Measurements from ENCODE around the gene GPRC5A. TPM values are rescaled to one million over a fixed set of nuclear protein-coding genes. Genes with fewer than 3 reads are reported as not detected.

Gene GPRC5A
- total RNA-seq, 1 donor from 2014 or later = 13.1 TPM

GRCh38 chr12:12908252-12908651 is 16.9 kb downstream of the GPRC5A start:
- Mint-ChIP-seq H3K9me3 (ENCODE audit: low read depth) (no peaks in the 10 kb centered on the region), H3K36me3 (ENCODE audit: low read depth) (peaks cover 11% of the 10 kb centered on the region), H3K27ac (ENCODE audit: unreplicated experiment) (no peak overlapping the region), H3K4me3 (ENCODE audit: unreplicated experiment) (no peak overlapping the region), H3K4me1 (ENCODE audit: low read depth) (peaks cover 25% of the 10 kb centered on the region), H3K27me3 (ENCODE audit: low read depth) (no peaks in the 10 kb centered on the region)
- DNase-seq (ENCODE audit: low spot score) = no peak
- TF ChIP-seq CTCF (IDR thresholded peaks at IDR 0.05) = no peak

- no peaks in the 10 kb centered on the region for H3K27me3 Mint-ChIP-seq (ENCODE audit: low read depth)
- H3K9me3 Mint-ChIP-seq (ENCODE audit: low read depth) = no peaks in the 10 kb centered on the region
- H3K4me3 Mint-ChIP-seq (ENCODE audit: unreplicated experiment) = no peak overlapping the region
- TF ChIP-seq CTCF (IDR thresholded peaks at IDR 0.05) = no peak
- no peak overlapping the region for H3K27ac Mint-ChIP-seq (ENCODE audit: unreplicated experiment)
- no peak for DNase-seq (ENCODE audit: low spot score)
- H3K4me1 Mint-ChIP-seq (ENCODE audit: low read depth) = peaks cover 21% of the 10 kb centered on the region
- H3K36me3 Mint-ChIP-seq (ENCODE audit: low read depth) = peaks cover 13% of the 10 kb centered on the region
Observed at GRCh38 chr12:12908711-12909110, 17.3 kb downstream of the GPRC5A start.

GRCh38 chr12:12909228-12909994 is 18.0 kb downstream of the GPRC5A start:
- no peak overlapping the region for H3K4me3 Mint-ChIP-seq (ENCODE audit: unreplicated experiment)
- no peaks in the 10 kb centered on the region for H3K27me3 Mint-ChIP-seq (ENCODE audit: low read depth)
- peaks cover 14% of the 10 kb centered on the region for H3K4me1 Mint-ChIP-seq (ENCODE audit: low read depth)
- H3K36me3 Mint-ChIP-seq (ENCODE audit: low read depth) = peaks cover 14% of the 10 kb centered on the region
- H3K27ac Mint-ChIP-seq (ENCODE audit: unreplicated experiment) = no peak overlapping the region
- no peak for DNase-seq (ENCODE audit: low spot score)
- no peaks in the 10 kb centered on the region for H3K9me3 Mint-ChIP-seq (ENCODE audit: low read depth)
- no peak for TF ChIP-seq CTCF (IDR thresholded peaks at IDR 0.05)

- peaks cover 14% of the 10 kb centered on the region for H3K4me1 Mint-ChIP-seq (ENCODE audit: low read depth)
- no peak for DNase-seq (ENCODE audit: low spot score)
- no peaks in the 10 kb centered on the region for H3K9me3 Mint-ChIP-seq (ENCODE audit: low read depth)
- no peaks in the 10 kb centered on the region for H3K27me3 Mint-ChIP-seq (ENCODE audit: low read depth)
- no peak overlapping the region for H3K4me3 Mint-ChIP-seq (ENCODE audit: unreplicated experiment)
- H3K36me3 Mint-ChIP-seq (ENCODE audit: low read depth) = peaks cover 14% of the 10 kb centered on the region
- TF ChIP-seq CTCF (IDR thresholded peaks at IDR 0.05) = no peak
- H3K27ac Mint-ChIP-seq (ENCODE audit: unreplicated experiment) = peak overlapping the region; percentile 72
Observed at GRCh38 chr12:12909995-12910420, 18.6 kb downstream of the GPRC5A start.

GRCh38 chr12:12912711-12913110 is 21.3 kb downstream of the GPRC5A start:
- Mint-ChIP-seq H3K36me3 (ENCODE audit: low read depth) (peaks cover 12% of the 10 kb centered on the region), H3K4me1 (ENCODE audit: low read depth) (peaks cover 21% of the 10 kb centered on the region), H3K9me3 (ENCODE audit: low read depth) (no peaks in the 10 kb centered on the region), H3K4me3 (ENCODE audit: unreplicated experiment) (no peak overlapping the region), H3K27ac (ENCODE audit: unreplicated experiment) (no peak overlapping the region), H3K27me3 (ENCODE audit: low read depth) (no peaks in the 10 kb centered on the region)
- DNase-seq (ENCODE audit: low spot score) = no peak
- TF ChIP-seq CTCF (IDR thresholded peaks at IDR 0.05) = no peak

All from chondrocyte (in vitro differentiated cells).